HuH-7 (cell line): ENCODE data around the gene UBA6.
"Not testable (repeated sequence)": the region's sequence is repeated elsewhere in the genome, so short reads cannot be mapped to it uniquely, and the experiment has no call there.

ENCODE experiments used
- DNase-seq: peaks from one replicate; pipeline ENCODE4 v3.0.0; 2011; ENCODE audit warnings: low spot score

Gene UBA6

DNA sequence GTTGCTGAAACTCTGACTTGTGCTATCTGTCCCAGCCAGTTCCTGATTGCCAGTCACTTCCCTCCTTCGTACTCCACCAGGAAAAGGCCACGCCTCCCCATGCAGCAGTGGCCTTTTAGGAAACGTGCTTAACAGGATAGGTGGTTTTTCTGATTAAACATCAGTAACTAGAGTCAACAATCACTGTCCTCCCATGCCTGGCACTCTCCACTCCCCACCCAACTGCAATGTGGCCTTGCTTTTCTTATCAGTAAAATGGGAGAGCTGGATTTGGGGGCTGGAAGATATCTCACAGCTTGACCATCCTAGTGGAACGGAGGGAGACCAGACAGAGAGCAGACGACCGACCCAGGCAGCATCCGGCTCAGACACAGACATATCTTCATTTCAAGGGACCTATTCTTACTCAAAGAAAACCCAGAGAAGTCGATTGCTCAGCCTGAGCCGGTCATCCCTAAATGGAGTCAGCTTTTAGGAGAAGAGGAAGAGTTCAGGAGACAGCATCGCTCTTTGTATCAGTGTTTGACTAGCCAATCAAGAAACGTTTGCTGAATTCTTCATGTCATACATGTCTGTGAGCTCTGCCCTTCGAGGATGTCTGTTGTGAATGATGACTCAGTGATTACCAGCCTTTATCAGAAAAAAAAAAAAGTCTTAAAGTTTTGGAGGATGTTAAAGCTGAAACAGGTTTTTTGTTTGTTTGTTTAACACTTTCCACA, 12.7 kb upstream of the UBA6 start:
- no peak for DNase-seq

DNA sequence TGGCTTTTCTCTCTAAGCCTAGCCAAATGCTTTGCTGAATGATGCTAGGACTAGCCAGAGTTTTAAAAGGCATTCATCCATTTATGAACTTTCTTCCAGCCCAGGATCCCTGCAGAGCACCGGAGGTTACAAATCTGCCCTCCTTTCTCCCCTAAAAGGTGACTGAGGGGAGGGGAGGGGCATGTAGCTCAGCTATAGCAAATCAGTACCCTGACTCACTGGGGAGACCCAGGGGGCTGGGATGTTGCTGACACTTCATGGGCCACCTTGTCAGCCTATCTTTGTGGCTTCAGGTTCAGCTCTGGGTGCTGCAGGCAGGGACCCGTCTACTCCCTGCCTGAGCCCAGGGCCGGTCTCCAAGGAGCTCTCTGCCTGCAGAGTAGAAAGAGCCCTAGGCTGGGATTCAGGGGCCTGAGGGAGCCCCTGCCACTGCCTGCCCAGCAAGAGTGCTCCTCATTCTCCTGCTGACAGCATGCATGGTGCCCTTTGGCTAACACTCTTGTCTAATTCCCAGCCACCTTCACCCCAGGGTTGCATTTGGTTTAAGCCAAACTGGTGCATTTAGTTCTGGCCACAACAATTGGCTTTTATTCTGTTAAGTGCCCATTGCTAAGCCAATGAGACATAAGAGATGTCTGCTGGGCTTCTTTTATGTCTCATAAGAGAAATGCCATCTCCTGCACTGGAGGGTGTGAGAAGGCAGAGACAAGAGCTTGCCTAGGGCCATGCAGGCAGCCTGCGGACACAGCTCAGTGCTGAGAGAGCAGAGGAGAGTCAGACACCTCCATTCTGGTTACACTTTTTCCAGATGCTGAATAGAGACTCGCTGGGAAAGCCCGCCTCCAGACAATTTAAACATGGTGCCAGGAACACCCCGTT, 11.9 kb upstream of the UBA6 start:
- no peak for DNase-seq

DNA sequence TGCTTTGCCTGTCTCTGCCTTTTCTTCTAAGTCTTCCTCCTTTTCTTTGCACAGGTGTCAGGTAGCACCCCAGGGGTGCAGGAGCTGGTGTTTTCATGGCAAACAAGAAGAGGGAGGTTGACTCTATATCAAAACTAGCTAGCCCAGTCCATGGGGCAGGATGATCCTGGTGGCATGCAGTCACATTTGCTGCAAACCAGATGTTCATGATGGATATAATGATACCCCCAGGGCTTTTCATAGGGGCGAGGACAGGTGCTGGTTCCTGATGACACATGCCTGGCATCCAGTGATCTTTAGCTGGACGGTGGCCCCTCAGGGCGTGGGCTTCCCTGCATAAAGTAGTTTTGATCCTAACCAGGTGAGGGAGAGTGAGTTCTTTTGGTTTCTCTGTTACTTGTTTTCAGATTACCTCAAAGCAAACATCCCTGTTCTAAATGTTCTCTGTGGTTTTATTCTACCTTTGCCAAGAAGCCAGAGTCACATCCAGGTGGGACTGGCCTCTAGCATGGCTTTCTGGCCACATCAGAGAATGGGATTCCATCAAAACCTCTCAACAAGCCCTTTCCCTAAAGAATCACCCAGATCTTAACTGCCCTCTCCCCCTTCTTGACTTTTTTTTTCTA, 11.2 kb upstream of the UBA6 start:
- no peak for DNase-seq

DNA sequence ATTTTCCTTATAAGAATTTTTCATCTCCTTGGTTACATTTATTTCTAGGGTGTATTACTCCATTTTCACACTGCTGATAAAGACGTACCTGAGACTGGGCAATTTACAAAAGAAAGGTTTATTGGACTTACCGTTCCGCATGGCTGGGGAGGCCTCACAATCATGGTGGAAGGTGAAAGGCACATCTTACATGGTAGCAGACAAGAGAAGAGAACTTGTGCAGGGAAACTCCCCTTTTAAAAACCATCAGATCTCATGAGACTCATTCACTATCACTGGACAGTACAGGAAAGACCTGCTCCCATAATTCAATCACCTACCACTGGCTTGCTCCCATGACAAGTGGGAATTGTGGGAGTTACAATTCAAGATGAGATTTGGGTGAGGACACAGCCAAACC, 5.7 kb upstream of the UBA6 start:
- DNase-seq, result not testable (repeated sequence)

DNA sequence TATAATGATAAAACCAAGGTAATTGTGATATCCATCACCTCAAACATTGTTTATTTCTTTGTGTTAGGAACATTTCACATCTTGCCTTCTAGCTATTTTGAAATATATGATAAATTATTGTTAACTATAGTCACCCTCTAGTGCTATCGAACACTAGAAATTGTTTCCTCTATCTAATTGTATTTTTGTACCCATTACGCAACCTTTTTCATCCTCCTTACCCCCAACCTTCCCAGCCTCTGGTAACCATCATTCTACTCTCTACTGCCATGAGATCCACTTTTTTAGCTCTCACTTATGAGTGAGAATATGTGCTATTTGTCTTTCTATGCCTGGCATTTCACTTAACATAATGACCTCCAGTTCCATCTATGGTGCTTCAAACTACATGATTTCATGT, 3.9 kb upstream of the UBA6 start:
- DNase-seq, result no peak

DNA sequence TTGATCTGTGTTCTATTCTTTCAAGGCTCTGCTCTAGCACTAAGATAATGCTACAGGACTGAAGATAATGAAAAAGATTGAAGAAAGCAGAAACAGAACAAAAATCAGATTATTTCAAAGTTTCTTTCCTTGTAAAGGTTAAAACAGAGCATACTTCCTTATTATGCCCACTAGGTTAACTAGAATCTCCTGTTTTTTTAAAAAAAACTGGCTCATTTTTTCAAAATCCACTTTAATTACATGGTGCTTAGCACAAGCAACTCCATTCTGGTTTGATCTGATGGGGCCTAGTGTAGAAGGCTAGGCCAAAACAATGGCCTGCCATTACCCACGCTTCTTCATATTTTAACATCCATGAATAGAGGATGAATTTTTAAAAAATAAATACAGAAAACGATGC, 1.2 kb upstream of the UBA6 start:
- no peak for DNase-seq

DNA sequence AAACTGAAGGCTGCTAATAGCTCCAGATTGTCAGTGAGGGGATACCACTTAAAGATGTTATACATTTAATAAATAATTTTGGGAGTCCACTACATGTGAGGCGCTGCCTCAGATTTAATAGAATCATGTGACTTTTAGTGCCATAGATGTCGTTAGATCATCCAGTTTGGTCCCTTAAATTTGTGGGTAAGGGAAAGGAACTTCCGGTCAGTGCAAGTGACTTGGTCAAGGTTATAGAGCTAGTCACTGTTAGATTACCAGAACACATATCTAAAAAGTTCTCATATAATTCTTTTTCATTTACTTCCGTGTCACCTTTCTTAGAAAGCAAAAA, 529 bp upstream of the UBA6 start:
- no peak for DNase-seq

DNA sequence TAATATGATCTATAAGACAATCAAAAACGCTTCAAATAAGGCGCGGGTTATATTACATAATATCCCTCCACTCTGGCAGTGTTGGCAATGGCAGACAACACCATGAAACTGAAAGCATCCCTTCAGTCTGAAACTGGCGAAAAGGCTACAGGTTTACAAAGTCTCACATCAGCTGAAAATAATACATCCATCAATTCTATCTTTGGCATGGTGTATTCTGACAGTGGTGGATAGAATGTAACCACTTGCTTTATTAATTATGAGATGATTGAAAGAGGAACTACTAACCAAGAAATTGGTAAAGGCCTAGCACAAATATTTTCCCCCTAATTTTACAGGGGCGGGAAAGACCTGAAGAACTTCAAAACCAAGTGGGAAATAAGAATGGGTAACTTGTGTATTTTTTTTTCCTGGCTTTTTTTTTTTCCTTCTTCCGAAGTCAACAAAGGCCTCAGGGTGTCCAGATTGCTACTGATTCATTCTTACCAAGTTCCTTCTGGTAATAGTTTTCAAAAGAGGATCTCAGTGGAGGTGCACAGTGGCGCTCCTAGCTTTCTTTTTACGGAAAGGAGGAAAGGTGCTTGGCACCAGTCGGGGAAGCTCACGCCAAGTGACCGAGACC, 728 bp downstream of the UBA6 start:
- no peak for DNase-seq

DNA sequence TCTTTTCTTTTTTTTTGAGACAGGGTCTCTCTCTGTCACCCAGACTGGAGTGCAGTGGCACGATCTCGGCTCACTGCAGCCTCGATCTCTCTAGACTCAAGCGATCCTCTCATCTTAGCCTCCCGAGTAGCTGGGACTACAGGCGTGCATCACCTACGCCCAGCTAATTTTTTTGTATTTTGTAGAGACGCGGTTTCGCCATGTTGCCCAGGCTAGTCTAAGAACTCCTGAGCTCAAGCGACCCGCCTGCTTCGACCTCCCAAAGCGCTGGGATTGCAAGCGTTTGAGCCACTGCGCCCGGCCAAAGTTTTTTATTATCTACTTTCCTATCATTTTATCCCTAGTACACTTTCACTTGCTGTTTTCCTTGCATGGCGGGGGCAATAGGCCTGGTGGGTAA, 1.4 kb downstream of the UBA6 start:
- DNase-seq, result no peak

DNA sequence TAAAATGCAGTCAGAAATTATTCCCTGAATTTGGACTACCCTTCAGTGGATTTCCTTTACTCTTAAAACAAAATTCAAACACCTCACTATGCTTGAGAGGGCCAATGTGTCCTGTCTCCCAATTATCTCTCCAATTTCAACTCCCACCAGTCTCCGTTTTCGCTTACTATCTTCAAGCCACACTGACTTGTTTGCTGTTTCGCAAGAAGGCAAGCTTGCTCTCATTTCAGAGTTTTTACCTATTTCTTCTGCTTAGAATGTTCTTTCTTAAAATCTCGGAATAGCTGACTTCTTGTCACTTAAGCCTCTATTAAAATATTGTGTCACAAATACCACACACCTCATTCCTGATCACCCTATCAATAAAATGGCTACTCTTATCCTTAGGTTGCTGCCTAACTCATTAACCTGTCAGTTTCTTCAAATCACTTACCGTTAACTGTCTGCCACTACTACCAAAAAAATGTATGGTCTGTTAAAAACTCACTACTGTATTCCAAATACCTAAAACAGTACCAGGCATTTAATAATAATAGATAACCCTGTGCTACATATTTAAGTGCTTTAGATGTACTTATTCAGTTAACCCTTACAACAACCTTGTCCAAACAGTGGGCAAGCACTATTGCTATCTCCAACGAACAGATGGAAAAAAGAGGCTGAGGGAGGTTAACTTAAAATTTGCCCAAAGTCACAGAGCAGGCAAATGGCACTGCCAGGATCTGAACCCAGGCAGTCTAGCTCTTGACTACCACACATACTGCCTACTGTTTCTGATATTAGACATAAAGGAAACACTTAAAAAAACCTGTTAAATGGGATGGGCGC, 2.9 kb downstream of the UBA6 start:
- no peak for DNase-seq

DNA sequence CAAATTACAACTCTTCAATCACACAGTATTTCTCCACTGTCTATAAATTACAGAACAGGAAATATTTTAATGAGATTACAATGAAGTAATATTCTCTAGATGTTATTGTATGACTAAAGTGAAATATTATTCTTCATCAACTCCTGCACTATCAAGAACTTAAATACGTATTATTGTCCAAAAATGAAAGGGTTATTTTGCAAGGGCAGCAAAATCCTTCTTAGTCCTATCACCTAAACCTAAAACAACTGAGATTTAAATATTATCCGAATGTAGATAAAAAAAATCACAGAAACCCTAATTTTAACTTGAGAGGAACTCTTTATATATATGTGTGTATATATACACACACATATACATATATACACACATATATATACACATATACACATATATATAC, 4.9 kb downstream of the UBA6 start:
- DNase-seq, result no peak

DNA sequence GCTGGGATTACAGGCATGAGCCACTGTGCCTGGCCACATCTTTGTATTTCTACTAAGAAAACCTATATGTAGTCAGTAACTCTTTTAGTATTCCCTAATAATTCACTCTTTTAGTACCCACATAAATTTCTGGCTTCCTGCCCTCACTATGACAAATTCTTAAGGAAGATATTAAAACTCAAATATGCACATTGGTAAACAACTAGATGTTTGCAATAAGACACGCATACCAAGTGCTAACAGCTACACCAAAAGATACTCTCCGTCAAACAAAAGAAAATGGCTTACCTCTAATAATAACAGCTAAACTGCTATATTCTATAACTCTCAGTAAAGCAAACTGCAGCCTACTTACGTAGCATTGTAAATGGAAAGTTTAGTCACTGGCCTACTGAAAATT, 6.3 kb downstream of the UBA6 start:
- no peak for DNase-seq

DNA sequence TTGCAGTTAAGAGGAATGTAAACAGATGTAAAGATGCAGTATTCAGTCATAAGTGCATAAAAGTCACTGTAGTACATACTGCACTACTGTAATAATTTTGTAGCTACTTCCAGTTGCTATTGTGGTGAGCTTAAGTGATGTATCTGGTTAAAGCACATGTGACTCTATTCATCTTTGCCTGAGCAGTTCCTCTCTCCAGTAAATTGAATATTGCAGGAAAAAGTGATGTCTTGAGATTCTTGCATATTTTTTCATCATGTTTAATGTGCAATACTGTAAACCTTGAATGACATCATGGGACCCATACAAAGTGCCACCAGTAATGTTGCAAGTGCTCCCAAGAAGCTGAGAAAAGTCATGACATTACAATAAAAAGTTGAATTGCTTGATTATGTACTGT, 9.6 kb downstream of the UBA6 start:
- DNase-seq, result no peak

DNA sequence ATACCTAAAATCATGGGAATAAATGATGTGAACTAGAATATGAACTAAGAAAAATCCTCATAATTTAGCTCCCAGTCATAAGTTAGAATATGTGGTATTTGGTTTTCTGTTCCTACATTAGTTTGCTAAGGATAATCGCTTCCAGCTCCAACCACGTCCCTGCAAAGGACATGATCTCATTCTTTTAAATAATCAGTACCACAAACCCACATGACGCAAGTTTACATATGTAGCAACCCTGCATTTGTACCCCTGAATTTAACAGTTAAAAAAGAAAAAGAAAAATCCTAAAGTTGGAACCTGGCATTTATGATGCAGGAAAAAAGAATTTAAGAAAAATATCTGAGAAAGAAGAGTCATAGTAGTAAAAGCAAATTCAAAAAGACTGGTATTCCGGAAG, 13.3 kb downstream of the UBA6 start:
- DNase-seq, result no peak

DNA sequence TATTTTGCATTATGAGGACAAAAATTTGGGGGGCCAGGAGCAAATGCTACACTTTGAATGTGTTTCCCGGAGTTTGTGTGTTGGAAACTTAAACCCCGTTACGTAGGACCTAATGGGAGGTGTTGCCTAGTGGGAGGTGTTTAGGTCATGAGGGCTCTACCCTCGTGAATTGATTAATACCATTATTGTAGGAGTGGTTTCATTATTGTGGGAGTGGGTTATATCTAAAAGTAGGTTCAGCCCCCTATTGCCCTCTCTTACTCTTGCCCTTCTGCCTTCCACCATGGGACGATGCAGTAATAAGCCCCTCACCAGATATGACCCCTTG, 15.5 kb downstream of the UBA6 start:
- DNase-seq, result no peak

DNA sequence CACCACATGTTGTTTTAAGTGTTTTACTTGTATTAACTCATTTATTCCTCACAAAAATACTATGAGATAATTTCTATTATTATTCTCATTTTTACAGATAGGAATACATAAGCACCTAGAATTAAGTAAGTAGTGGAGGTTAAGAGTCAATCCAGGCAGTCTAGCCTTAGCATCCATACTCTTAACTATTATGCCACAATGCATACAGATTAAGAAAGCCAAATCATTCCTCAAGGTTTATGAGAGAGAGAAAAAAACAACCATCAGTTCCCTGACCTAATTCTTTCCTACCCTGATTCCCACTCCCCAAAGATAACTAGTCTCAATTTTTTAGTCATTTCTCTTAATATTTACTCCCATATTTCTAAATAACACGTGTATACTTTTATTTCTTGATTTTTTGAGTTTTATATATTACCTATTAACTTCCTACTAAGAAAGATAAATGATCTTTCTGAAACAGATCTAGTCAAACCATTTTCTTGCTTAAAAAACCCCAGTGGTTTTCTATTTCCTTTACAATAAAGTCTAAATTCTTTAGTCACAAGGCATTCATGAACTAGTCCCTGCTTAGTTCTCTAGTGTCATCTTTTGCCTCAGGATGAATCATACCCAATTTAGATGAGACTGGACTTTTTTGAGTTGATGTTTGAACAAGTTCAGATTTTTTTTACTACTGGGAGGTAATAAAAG, 16.0 kb downstream of the UBA6 start:
- DNase-seq, result no peak

DNA sequence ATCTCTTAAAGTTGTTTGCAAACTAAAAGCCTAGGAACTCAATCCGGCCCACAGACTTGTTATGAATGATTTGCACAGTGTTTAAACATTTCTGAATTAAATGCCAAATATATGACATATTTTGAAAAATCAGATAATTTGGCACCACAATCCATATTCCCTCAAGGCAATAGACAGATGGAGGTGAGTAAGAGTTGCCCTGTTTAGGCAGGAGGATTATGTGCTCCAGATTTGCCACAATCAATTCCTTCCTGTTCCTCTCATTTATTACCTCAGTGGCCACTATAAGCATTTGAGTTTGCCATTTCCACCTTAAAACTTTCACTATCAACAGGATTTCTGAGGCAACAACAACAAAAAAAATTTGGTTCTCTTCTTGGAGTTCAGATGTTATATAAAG, 18.7 kb downstream of the UBA6 start:
- DNase-seq, result no peak

DNA sequence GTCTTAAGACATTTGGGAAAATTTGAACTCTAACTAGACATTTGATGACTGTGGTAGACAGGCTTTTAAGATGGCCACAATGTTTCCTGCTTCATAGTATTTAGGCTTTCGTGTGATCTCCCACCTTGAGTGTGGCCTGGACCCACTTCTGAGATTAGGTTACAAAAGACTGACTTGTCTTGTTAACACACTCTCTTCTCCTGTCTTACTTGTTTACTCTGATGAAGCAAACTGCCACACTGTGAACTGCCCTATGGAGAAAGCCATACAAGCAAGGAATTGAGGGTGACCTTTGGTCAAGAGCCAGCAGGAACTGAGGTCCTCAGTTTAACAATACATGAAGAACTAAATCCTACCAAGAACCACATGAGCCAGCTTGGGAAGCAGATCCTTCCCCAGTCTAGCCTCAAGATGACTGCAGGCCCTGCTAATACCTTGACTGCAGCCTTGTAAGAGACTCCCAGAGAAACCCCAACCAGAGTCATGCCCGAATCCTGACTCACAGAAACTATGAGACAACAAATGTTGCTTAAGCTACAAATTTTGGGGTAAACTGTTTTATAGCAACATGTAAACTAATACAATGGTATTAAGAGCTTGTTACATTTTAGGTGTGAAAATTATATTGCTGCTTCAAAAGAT, 20.3 kb downstream of the UBA6 start:
- no peak for DNase-seq

DNA sequence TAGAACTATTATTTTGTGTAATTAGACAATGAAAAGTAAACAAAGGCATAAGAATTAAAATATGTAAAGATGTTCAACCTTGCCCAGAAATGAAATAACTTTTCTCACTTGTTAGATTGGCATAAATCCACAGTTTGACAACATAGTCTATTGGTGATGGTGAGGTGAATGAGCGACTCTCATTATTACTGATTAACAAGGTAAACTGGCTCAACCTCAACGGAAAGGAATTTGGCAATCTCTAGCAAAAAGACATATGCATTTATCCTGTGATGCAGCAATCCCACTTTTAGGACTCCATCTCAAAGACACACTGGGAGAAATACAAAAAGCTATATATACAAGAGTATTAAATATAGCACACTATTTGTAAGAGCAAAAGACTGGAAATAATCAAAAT, 22.3 kb downstream of the UBA6 start:
- no peak for DNase-seq

DNA sequence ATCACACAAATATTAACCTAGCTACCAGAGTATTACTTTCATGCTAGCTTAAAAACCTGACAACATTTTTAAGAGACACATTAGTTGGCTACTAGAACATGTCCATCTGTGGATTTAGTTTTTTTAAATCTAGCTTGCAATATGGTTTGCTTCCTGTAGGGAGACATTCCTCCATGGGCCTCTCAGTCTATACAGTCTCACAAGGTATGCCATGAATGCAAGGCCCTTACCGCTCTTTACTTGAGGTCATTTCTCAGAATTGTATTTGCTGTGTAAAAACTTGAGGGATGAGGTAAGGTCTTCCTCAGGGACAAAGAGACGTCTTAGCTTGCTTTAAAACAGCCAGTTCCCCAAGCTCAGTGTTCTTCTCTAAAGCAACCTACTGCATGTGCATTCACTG, 26.9 kb downstream of the UBA6 start:
- DNase-seq, result peak; percentile 1

DNA sequence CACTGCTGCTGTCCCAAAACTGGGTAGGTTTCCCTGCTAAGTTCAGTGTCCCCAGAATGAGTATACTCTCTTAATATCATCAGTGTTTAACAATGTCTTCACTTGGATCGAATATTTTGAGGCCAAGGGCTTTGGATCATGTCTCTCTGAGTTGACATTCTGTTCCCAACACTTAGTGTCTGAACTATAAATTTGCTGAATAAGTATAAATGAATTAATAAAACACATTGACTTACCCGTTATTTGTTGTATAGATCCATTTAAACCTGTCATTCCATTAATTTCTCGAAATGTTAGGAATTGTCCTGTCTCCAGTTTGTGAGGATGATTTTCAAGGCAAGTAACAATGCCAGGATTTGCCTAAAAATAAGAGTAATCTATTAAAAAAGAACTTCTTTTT, 32.6 kb downstream of the UBA6 start:
- no peak for DNase-seq
